Astrocyte of the cerebellum (primary cell): ENCODE measurements around the gene YTHDF1.

Experiments
- DNase-seq: peaks from one replicate; pipeline ENCODE4 v3.0.0-alpha.2; 2011; ENCODE audit warnings: low read depth
- H3K4me3 ChIP-seq: 2 replicates; pipeline ENCODE4 v1.5.1; 2011; ENCODE audit warnings: mild to moderate bottlenecking, low read depth, low read length, moderate library complexity
- in situ Hi-C: cut with HindIII; loops from 2 replicates; pipeline ENCODE4 v1.10.0; 2017; ENCODE audit warnings: low sequenced_read_pairs
- TF ChIP-seq, protein P1 (sequence below): IDR thresholded peaks from 2 replicates; pipeline ENCODE4 v1.5.1; 2012; ENCODE audit warnings: low read length, low read depth, moderate library complexity, mild to moderate bottlenecking; ENCODE audit errors: missing control alignments

The YTHDF1 gene

GRCh38 chr20:63178889-63179686, 36.8 kb downstream of the YTHDF1 start:
- TF ChIP-seq, protein P1, sequence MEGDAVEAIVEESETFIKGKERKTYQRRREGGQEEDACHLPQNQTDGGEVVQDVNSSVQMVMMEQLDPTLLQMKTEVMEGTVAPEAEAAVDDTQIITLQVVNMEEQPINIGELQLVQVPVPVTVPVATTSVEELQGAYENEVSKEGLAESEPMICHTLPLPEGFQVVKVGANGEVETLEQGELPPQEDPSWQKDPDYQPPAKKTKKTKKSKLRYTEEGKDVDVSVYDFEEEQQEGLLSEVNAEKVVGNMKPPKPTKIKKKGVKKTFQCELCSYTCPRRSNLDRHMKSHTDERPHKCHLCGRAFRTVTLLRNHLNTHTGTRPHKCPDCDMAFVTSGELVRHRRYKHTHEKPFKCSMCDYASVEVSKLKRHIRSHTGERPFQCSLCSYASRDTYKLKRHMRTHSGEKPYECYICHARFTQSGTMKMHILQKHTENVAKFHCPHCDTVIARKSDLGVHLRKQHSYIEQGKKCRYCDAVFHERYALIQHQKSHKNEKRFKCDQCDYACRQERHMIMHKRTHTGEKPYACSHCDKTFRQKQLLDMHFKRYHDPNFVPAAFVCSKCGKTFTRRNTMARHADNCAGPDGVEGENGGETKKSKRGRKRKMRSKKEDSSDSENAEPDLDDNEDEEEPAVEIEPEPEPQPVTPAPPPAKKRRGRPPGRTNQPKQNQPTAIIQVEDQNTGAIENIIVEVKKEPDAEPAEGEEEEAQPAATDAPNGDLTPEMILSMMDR = peak; percentile 31
- DNase-seq = no peak
- H3K4me3 ChIP-seq = no peak overlapping the region
- in situ Hi-C loops = no loop called here

DNA sequence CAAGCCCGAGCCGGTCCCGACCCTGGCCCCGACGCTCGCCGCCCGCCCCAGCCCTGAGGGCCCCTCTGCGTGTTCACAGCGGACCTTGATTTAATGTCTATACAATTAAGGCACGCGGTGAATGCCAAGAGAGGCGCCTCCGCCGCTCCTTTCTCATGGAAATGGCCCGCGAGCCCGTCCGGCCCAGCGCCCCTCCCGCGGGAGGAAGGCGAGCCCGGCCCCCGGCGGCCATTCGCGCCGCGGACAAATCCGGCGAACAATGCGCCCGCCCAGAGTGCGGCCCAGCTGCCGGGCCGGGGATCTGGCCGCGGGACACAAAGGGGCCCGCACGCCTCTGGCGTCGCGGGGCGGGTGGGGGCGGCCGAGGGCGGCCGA, 37.5 kb downstream of the YTHDF1 start:
- H3K4me3 ChIP-seq = no peak overlapping the region
- in situ Hi-C loops = no loop called here
- DNase-seq = no peak
- TF ChIP-seq, protein P1 = no peak

- in situ Hi-C loops = no loop called here
- TF ChIP-seq, protein P1 = no peak
- DNase-seq = no peak
- no peak overlapping the region for H3K4me3 ChIP-seq
Measured at GRCh38 chr20:63177785-63178445, 38.0 kb downstream of the YTHDF1 start.

DNA sequence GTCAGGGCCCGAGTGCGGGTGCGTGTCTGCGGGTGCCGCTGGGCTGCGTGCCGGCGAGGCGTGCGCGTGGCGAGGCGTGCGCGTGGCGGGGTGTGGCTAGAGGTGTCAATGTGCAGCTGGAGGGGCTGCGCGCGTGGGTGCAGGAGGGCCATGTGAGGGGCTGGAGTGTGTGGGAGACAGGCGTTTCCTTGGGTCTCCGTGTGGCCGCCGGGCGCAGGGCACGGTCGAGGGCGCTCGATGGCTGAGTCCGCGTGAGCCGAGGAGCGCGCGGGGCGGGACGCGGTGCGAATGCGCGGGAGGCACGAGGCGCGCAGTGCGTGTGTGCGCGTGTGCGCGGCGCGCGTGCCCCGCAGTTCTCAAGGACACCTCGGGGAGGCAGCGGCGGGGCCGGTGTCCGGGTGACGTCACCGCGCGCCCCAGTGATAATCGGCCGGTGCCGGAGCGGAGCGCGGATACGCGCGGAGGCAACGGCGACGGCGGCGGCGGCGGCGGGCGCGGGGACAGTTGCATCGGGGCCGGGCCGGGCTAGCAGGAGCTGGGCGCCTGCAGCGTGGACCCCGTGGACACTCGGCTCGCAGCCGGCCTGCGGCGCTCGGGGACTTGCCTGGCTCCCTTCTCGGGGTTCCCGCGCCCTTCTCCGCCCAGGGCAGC, 38.7 kb downstream of the YTHDF1 start:
- H3K4me3 ChIP-seq = no peak overlapping the region
- DNase-seq = no peak
- TF ChIP-seq, protein P1 = no peak
- in situ Hi-C loops = no loop called here

- H3K4me3 ChIP-seq = no peak overlapping the region
- DNase-seq = no peak
- in situ Hi-C loops = no loop called here
- TF ChIP-seq, protein P1 = no peak
Measured at GRCh38 chr20:63176427-63177133, 39.4 kb downstream of the YTHDF1 start.

DNA sequence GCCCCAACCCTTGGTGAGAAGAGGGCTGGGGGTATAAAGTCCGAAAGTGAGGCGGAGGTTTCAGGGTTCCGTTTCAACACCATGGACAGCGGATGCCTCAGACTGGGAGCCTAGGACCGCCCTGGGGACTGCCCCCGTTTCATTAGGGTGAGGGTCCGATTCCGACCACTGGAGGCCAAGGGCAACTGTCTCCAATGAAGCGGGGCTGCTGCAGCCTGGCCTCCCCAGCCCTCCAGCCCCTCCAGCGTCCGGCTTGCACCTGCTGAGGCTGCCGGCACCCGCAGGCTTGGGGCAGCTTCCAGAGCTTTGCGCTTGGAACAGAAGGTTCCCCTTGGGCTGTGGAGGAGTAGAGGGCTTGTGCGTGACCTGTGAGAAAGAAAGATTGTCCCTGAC, 39.9 kb downstream of the YTHDF1 start:
- in situ Hi-C loops = no loop called here
- TF ChIP-seq, protein P1 = no peak
- H3K4me3 ChIP-seq = no peak overlapping the region
- no peak for DNase-seq
